ENCODE results near the gene MANEA. TPM values are rescaled to one million over a fixed set of nuclear protein-coding genes. Genes with fewer than 3 reads are reported as not detected.

MANEA gene
- total and polyA plus RNA-seq, 2 of the 13 experiments (the other 11 are each of a cell fraction or from before 2014, with no cell fraction given), result 10.0 to 10.9 TPM

- TF ChIP-seq CERS6 (CRISPR knock-in tag; IDR thresholded peaks at IDR 0.05) (no peak), SRSF4 (IDR thresholded peaks at IDR 0.05; ENCODE audit: low read depth, low read length, poor library complexity, severe bottlenecking) (no peak), SAFB2 (CRISPR knock-in tag; IDR thresholded peaks at IDR 0.05; ENCODE audit: borderline replicate concordance, low read depth) (no peak), FOXO1 (CRISPR knock-in tag; IDR thresholded peaks at IDR 0.05) (no peak), ZNF746 (CRISPR knock-in tag; IDR thresholded peaks at IDR 0.05) (no peak), CHD4 (IDR thresholded peaks at IDR 0.05; ENCODE audit: borderline replicate concordance, low read length) (no peak), CEBPB (IDR thresholded peaks at IDR 0.05; ENCODE audit: borderline replicate concordance, low read depth, low read length) (peak; percentile 98), BCL3 (CRISPR knock-in tag; IDR thresholded peaks at IDR 0.05) (no peak), KLF13 (CRISPR knock-in tag; IDR thresholded peaks at IDR 0.05) (no peak), THAP11 (CRISPR knock-in tag; IDR thresholded peaks at IDR 0.05) (peak; percentile 38; the same call in 1 of the 2 replicates), ZNF331 (CRISPR knock-in tag; IDR thresholded peaks at IDR 0.05) (no peak), ZNF12 (CRISPR knock-in tag; IDR thresholded peaks at IDR 0.05) (peak; percentile 57; the same call in 1 of the 2 replicates), SOX13 (IDR thresholded peaks at IDR 0.05) (no peak), SOX13 (CRISPR knock-in tag; conservative IDR thresholded peaks at IDR 0.05 in 1 of 2, IDR thresholded peaks at IDR 0.05 in 1 of 2) (peak in 1 of 2 experiments; percentile 69; a peak in 2 of 4 replicates), SAP130 (CRISPR knock-in tag; IDR thresholded peaks at IDR 0.05; ENCODE audit: low read depth) (peak; percentile 22; the same call in 1 of the 2 replicates), ZBTB39 (CRISPR knock-in tag; IDR thresholded peaks at IDR 0.05) (no peak), SOX6 (IDR thresholded peaks at IDR 0.05) (no peak), SOX6 (CRISPR knock-in tag; IDR thresholded peaks at IDR 0.05) (peak; percentile 42; the same call in 1 of the 2 replicates), ZNF800 (CRISPR knock-in tag; IDR thresholded peaks at IDR 0.05) (no peak), ZNF879 (CRISPR knock-in tag; IDR thresholded peaks at IDR 0.05) (no peak), PCBP2 (optimal IDR thresholded peaks at IDR 0.05; ENCODE audit: low read depth, low read length, poor library complexity, severe bottlenecking) (no peak), AHR (CRISPR knock-in tag; IDR thresholded peaks at IDR 0.05) (no peak), FOXJ3 (CRISPR knock-in tag; IDR thresholded peaks at IDR 0.05; ENCODE audit: borderline replicate concordance) (peak; percentile 58; the same call in 1 of the 2 replicates), MED1 (CRISPR knock-in tag; IDR thresholded peaks at IDR 0.05) (0 out of 2 replicates have a peak, but pooled peaks have one; percentile 17), NR2F2 (IDR thresholded peaks at IDR 0.05; ENCODE audit: borderline replicate concordance, low read depth) (no peak), TOPORS (CRISPR knock-in tag; IDR thresholded peaks at IDR 0.05) (no peak), FOXK1 (CRISPR knock-in tag; IDR thresholded peaks at IDR 0.05; ENCODE audit: borderline replicate concordance, low read depth) (peak; percentile 69; the same call in 1 of the 2 replicates)
Observed at GRCh38 chr6:95574811-95575210, 2.5 kb upstream of the MANEA start (continued).

Measured in HepG2 (cell line).